Neural cell (in vitro differentiated cells): ENCODE data around the gene PANK2.

Experiments used
- EP300 ChIP-seq: fragments of 450-650 bp; conservative IDR thresholded peaks from 2 replicates; pipeline ENCODE4 v1.6.1; 2014; ENCODE audit warnings: antibody characterized with exemption, mild to moderate bottlenecking, moderate library complexity; ENCODE audit not compliant: poor library complexity, severe bottlenecking
- EZH2 ChIP-seq: fragments of 200-600, 300-800 bp; shearing (Covaris generic), sonication (generic); IDR thresholded peaks from 2 replicates; pipeline ENCODE4 v1.6.1; 2014; ENCODE audit warnings: antibody characterized with exemption, low read length, borderline replicate concordance, mild to moderate bottlenecking; ENCODE audit not compliant: insufficient read depth, poor library complexity, severe bottlenecking
- MXI1 ChIP-seq: fragments of 450-650 bp; conservative IDR thresholded peaks from 2 replicates; pipeline ENCODE4 v1.6.1; 2014; ENCODE audit warnings: antibody characterized with exemption, mild to moderate bottlenecking; ENCODE audit not compliant: poor library complexity, severe bottlenecking
- POLR2AphosphoS5 ChIP-seq: IDR thresholded peaks from 2 replicates; pipeline ENCODE4 v1.6.1; 2012
- RAD21 ChIP-seq: fragments of 450-650 bp; conservative IDR thresholded peaks from 2 replicates; pipeline ENCODE4 v1.6.1; 2014; ENCODE audit warnings: antibody characterized with exemption, mild to moderate bottlenecking, moderate library complexity
- SMC3 ChIP-seq: fragments of 450-650 bp; conservative IDR thresholded peaks from 2 replicates; pipeline ENCODE4 v1.6.1; 2014; ENCODE audit warnings: antibody characterized with exemption, mild to moderate bottlenecking, moderate library complexity; ENCODE audit not compliant: poor library complexity
- TAF1 ChIP-seq: IDR thresholded peaks from 2 replicates; pipeline ENCODE4 v1.6.1; 2012; ENCODE audit warnings: low read depth
- TF ChIP-seq, protein P1 (sequence below): fragments of 450-650 bp; IDR thresholded peaks from 2 replicates; pipeline ENCODE4 v1.5.1; 2014; ENCODE audit warnings: antibody characterized with exemption, mild to moderate bottlenecking, moderate library complexity; ENCODE audit not compliant: poor library complexity, severe bottlenecking
- TF ChIP-seq, protein P2 (sequence below): IDR thresholded peaks from 2 replicates; pipeline ENCODE4 v1.6.1; 2012; ENCODE audit warnings: borderline replicate concordance

GRCh38 chr20:3934624-3935023 is 45.4 kb downstream of the PANK2 start:
- TF ChIP-seq, protein P1, sequence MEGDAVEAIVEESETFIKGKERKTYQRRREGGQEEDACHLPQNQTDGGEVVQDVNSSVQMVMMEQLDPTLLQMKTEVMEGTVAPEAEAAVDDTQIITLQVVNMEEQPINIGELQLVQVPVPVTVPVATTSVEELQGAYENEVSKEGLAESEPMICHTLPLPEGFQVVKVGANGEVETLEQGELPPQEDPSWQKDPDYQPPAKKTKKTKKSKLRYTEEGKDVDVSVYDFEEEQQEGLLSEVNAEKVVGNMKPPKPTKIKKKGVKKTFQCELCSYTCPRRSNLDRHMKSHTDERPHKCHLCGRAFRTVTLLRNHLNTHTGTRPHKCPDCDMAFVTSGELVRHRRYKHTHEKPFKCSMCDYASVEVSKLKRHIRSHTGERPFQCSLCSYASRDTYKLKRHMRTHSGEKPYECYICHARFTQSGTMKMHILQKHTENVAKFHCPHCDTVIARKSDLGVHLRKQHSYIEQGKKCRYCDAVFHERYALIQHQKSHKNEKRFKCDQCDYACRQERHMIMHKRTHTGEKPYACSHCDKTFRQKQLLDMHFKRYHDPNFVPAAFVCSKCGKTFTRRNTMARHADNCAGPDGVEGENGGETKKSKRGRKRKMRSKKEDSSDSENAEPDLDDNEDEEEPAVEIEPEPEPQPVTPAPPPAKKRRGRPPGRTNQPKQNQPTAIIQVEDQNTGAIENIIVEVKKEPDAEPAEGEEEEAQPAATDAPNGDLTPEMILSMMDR: no peak
- TF ChIP-seq, protein P2, sequence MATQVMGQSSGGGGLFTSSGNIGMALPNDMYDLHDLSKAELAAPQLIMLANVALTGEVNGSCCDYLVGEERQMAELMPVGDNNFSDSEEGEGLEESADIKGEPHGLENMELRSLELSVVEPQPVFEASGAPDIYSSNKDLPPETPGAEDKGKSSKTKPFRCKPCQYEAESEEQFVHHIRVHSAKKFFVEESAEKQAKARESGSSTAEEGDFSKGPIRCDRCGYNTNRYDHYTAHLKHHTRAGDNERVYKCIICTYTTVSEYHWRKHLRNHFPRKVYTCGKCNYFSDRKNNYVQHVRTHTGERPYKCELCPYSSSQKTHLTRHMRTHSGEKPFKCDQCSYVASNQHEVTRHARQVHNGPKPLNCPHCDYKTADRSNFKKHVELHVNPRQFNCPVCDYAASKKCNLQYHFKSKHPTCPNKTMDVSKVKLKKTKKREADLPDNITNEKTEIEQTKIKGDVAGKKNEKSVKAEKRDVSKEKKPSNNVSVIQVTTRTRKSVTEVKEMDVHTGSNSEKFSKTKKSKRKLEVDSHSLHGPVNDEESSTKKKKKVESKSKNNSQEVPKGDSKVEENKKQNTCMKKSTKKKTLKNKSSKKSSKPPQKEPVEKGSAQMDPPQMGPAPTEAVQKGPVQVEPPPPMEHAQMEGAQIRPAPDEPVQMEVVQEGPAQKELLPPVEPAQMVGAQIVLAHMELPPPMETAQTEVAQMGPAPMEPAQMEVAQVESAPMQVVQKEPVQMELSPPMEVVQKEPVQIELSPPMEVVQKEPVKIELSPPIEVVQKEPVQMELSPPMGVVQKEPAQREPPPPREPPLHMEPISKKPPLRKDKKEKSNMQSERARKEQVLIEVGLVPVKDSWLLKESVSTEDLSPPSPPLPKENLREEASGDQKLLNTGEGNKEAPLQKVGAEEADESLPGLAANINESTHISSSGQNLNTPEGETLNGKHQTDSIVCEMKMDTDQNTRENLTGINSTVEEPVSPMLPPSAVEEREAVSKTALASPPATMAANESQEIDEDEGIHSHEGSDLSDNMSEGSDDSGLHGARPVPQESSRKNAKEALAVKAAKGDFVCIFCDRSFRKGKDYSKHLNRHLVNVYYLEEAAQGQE: no peak
- no peak for TF ChIP-seq POLR2AphosphoS5
- no peak for TF ChIP-seq EZH2
- no peak for TF ChIP-seq EP300
- no peak for TF ChIP-seq MXI1
- TF ChIP-seq RAD21: no peak
- no peak for TF ChIP-seq SMC3
- no peak for TF ChIP-seq TAF1
